T-cell (primary cell): ENCODE data around the gene PNPLA5. TPM values are rescaled to one million over a fixed set of nuclear protein-coding genes. Genes with fewer than 3 reads are reported as not detected.

Experiments
- ATAC-seq, 4 experiments: fragments of 200-7000 bp in 3 of 4; fragments of 150-1000 bp in 1 of 4; cut with Tn5 transposase; replicated peaks in 1 of 4; 1 replicate in 3 of 4; 2 replicates in 1 of 4; pipeline ENCODE4 v1.10.0; 2021; ENCODE audit warnings: moderate library complexity in 3 of 4, mild to moderate bottlenecking in 2 of 4, moderate number of reproducible peaks in 1 of 4
- CTCF ChIA-PET, 2 donors: fragments of 300-600 bp; sonication (Branson Sonifier 250); formaldehyde crosslinking; loops; one replicate each; lab custom pipeline; 2022; ENCODE audit warnings: antibody characterized with exemption in 2 of 2; lab: Charles Lee
- POLR2A ChIA-PET, 2 donors: fragments of 300-600 bp; sonication (Branson Sonifier 250); formaldehyde crosslinking; loops; one replicate each; lab custom pipeline; 2022; ENCODE audit warnings: antibody characterized with exemption in 2 of 2; lab: Charles Lee
- DNase-seq, 35 experiments: peaks; one replicate each; pipeline versions ENCODE4 v3.0.0 to v3.0.0-alpha.2; 2013 to 2023
- H3K27ac ChIP-seq: one replicate; pipeline ENCODE4 v1.5.1; 2013; ENCODE audit warnings: low read length
- H3K27me3 ChIP-seq, 2 experiments: replicated peaks in 1 of 2; 1 replicate in 1 of 2; 2 replicates in 1 of 2; pipeline versions ENCODE4 v1.6.1 to v1.7.0; 2013; ENCODE audit warnings: low read length in 1 of 2, mixed read lengths in 1 of 2; ENCODE audit not compliant: control insufficient read depth in 2 of 2, insufficient read depth in 2 of 2; ENCODE audit errors: extremely low read depth in 1 of 2
- H3K36me3 ChIP-seq, 2 donors: 1 replicate in 1 of 2; 2 replicates in 1 of 2; pipeline versions ENCODE4 v1.6.1 to v1.7.0; 2013; ENCODE audit warnings: low read length in 1 of 2; ENCODE audit not compliant: control insufficient read depth in 2 of 2, insufficient read depth in 1 of 2; ENCODE audit errors: extremely low read depth in 1 of 2
- H3K4me1 ChIP-seq, 2 experiments: 1 replicate in 1 of 2; 2 replicates in 1 of 2; pipeline versions ENCODE4 v1.6.1 to v1.7.0; 2013; ENCODE audit warnings: low read length in 2 of 2, mixed read lengths in 1 of 2; ENCODE audit not compliant: insufficient read depth in 2 of 2, control insufficient read depth in 1 of 2; ENCODE audit errors: extremely low read depth in 1 of 2
- H3K4me3 ChIP-seq, 2 donors: 1 replicate in 1 of 2; 2 replicates in 1 of 2; pipeline versions ENCODE4 v1.5.1 to v1.7.0; 2013; ENCODE audit warnings: mild to moderate bottlenecking in 2 of 2, low read length in 1 of 2, moderate library complexity in 1 of 2; ENCODE audit not compliant: control insufficient read depth in 1 of 2; ENCODE audit errors: extremely low read depth in 1 of 2
- H3K9me3 ChIP-seq: 2 replicates; pipeline ENCODE4 v1.7.0; 2013
- H3K27ac Mint-ChIP-seq, 2 donors: one replicate each; pipeline ENCODE4 v1.8.0; 2020 to 2021; ENCODE audit warnings: mild to moderate bottlenecking in 2 of 2, mixed read lengths in 2 of 2
- H3K27me3 Mint-ChIP-seq, 2 donors: one replicate each; pipeline ENCODE4 v1.8.0; 2021 to 2022; ENCODE audit warnings: mixed read lengths in 2 of 2
- H3K36me3 Mint-ChIP-seq: one replicate; pipeline ENCODE4 v1.8.0; 2021; ENCODE audit warnings: mixed read lengths
- H3K4me1 Mint-ChIP-seq, 3 donors: one replicate each; pipeline ENCODE4 v1.8.0; 2020 to 2022; ENCODE audit warnings: mixed read lengths in 3 of 3, mild to moderate bottlenecking in 1 of 3
- H3K4me3 Mint-ChIP-seq, 3 donors: one replicate each; pipeline ENCODE4 v1.8.0; 2020 to 2022; ENCODE audit warnings: mild to moderate bottlenecking in 3 of 3, mixed read lengths in 3 of 3, moderate library complexity in 3 of 3
- H3K9me3 Mint-ChIP-seq, 3 donors: one replicate each; pipeline ENCODE4 v1.8.0; 2020 to 2022; ENCODE audit warnings: mixed read lengths in 3 of 3
- WGBS: methylation state at CpG from one replicate; pipeline ENCODE4 v1.1.5; 2013; ENCODE audit warnings: missing lambda C conversion rate; ENCODE audit not compliant: insufficient coverage; 5-methylcytosine and 5-hydroxymethylcytosine counted together
- total RNA-seq, 35 experiments: library from RNA in 6 of 35; stranded (reverse) in 6 of 35; fragments of 120-200 nt in 1 of 35; gene quantifications; one replicate each; pipeline versions ENCODE4 v1.2.1 to v1.2.4 and lab custom pipeline; 2013 to 2026

PNPLA5 gene
- total RNA-seq, 5 donors from 2014 or later (not counting 1 experiment from before 2014, with no cell fraction given), result not detected

- Histone ChIP-seq H3K4me1 (peaks cover 0 to 14% of the 10 kb centered on the region in 2 experiments), H3K27me3 (peaks cover 0 to 75% of the 10 kb centered on the region in 2 experiments), H3K9me3 (no peaks in the 10 kb centered on the region), H3K27ac (no peak overlapping the region), H3K36me3 (no peaks in the 10 kb centered on the region), H3K4me3 (no peak overlapping the region)
- Mint-ChIP-seq H3K9me3 (no peaks in the 10 kb centered on the region), H3K4me1 (no peaks in the 10 kb centered on the region), H3K36me3 (no peaks in the 10 kb centered on the region), H3K27ac (no peak overlapping the region), H3K4me3 (no peak overlapping the region), H3K27me3 (peaks cover 29 to 42% of the 10 kb centered on the region in 2 donors)
- ChIA-PET CTCF (no interaction called here), POLR2A (no interaction called here)
- DNase-seq (no peak), ATAC-seq (no peak)
- 89% methylated on average over 9 of the region's 15 CpGs for whole genome bisulfite sequencing
Observed at GRCh38 chr22:43880541-43880991, 11.2 kb downstream of the PNPLA5 start.

DNA sequence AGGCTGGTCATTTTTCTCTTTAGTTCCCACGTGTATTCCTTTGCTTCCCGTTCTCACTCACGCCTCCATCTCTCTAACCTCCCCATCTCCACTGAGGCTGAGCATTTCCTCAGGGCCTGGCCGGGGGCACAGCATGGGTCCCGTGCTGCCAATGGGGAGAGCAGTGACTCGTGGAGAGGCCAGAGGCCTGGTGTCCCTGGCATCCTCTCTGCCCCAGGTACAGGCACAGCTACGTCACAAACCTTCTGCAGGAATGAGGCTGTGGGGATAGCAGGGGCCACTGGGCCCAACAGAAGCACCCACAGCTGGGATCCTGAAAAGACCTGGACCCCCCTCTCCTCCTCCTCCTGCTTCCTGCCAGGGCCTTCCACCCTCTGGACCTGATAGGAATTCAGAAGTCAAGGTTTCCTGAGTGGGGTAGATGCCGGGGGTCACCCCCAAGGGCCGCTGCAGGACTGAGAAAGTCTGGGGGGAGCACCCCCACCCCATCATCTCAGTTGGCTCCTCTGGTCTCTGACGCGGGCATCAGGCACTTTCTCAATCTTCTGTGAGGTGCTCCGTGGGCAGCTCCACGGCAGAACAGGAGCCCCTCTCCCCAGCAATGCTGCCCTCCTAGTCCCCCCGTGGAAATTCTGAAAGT is 11.8 kb downstream of the PNPLA5 start:
- POLR2A ChIA-PET, result no interaction called here
- WGBS, result 72% methylated on average over 11 of the region's 14 CpGs

DNA sequence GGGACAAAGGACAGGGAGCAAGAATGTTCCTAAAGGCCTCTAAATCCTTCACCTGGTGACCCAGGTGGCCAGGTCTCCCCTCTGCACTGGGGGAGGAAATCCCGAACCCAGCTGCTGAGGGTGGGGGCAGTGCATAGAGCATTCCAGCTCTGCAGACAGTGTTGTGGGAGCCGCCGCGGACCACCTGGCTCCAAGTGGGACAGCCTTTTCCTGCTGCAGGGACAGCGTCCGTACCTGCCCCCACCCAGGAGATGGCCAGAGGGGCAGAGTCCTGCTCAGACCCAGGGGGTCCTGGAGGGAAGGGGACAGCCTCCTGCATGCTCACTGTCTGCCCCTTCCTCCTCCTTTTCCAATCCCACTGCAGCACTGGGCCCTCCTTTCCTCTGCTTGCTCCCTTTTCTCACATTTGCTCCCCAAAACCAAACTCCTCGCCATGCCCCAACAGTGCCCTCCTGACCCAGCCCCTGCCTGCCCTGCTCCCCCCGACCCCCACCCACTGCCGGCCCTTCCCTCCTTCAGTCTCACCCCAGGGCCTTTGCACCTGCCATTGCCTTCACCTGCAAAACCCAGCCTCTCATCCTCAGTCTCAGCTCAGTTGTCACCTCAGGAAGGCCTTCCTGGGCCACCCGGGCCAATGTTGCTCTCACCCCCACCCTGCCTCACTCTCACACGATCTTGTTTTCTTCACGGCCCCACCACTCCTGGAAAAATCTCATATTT is 12.8 kb downstream of the PNPLA5 start:
- no peak overlapping the region for H3K4me3 Mint-ChIP-seq
- peaks cover 35 to 49% of the 10 kb centered on the region in 2 donors for H3K27me3 Mint-ChIP-seq
- Histone ChIP-seq H3K4me3 (no peak overlapping the region), H3K9me3 (no peaks in the 10 kb centered on the region), H3K27ac (no peak overlapping the region), H3K4me1 (peaks cover 0 to 5% of the 10 kb centered on the region in 2 experiments), H3K36me3 (no peaks in the 10 kb centered on the region), H3K27me3 (peaks cover 0 to 70% of the 10 kb centered on the region in 2 experiments)
- no peak for ATAC-seq
- POLR2A ChIA-PET, result no interaction called here
- H3K4me1 Mint-ChIP-seq, result no peaks in the 10 kb centered on the region
- CTCF ChIA-PET, result interaction anchor here in 1 of 2 donors (0.6 kb wide), 1 partner anchor 60 kb away, joined by 3 read pairs; no protein-coding TSS in a partner anchor
- H3K27ac Mint-ChIP-seq, result no peak overlapping the region
- no peaks in the 10 kb centered on the region for H3K36me3 Mint-ChIP-seq
- 52% methylated on average over 8 of the region's 12 CpGs for WGBS
- H3K9me3 Mint-ChIP-seq, result no peaks in the 10 kb centered on the region
- DNase-seq, result no peak

More for the DNA sequence above, 11.8 kb downstream of the PNPLA5 start:
- no peak overlapping the region for H3K27ac ChIP-seq
- peaks cover 0 to 14% of the 10 kb centered on the region in 2 experiments for H3K4me1 ChIP-seq
- peaks cover 0 to 70% of the 10 kb centered on the region in 2 experiments for H3K27me3 ChIP-seq
- CTCF ChIA-PET, result no interaction called here
- no peaks in the 10 kb centered on the region for H3K9me3 ChIP-seq
- Mint-ChIP-seq H3K9me3 (no peaks in the 10 kb centered on the region), H3K4me3 (no peak overlapping the region), H3K4me1 (no peaks in the 10 kb centered on the region), H3K36me3 (no peaks in the 10 kb centered on the region), H3K27me3 (peaks cover 28 to 44% of the 10 kb centered on the region in 2 donors), H3K27ac (no peak overlapping the region)
- H3K36me3 ChIP-seq, result no peaks in the 10 kb centered on the region
- no peak overlapping the region for H3K4me3 ChIP-seq
- DNase-seq (no peak), ATAC-seq (no peak)

DNA sequence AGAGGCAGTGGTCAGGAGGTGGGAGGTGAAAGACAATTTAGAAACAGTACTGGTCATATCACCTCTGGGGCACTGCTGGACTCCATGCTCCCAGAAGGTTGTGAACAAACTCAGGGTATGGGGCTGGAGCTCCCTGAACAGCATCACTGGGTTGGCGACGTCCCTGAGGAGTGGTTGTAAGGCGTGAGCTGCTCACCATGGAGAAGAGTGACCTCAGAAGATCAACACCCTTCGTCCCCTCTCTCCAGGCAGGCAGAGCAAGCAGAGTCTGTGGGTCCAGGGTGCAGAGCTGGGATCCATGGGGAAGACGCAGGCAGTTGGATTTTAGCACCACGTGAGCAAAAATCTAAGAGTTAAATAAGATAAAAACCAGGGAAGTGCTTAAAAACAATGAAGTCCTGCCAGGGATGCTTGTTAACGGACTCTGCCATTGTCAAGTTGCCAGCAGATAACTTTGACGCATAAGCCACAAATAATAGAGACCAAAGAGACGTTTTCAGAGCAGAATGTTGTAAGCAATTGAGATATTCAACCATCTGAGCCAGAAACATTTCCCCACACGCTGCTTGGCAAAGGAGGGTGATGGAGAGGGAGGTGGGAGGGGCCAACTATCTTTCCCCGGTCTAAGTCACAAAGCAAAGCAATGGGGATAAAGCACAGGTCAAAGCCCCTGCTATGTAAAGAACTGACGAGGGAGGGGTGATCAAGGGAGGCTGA is 13.6 kb downstream of the PNPLA5 start:
- Histone ChIP-seq H3K9me3 (no peaks in the 10 kb centered on the region), H3K36me3 (no peaks in the 10 kb centered on the region), H3K27ac (no peak overlapping the region), H3K27me3 (peaks cover 0 to 69% of the 10 kb centered on the region in 2 experiments), H3K4me1 (peaks cover 0 to 3% of the 10 kb centered on the region in 2 experiments), H3K4me3 (no peak overlapping the region)
- ATAC-seq (no peak), DNase-seq (no peak)
- Mint-ChIP-seq H3K36me3 (no peaks in the 10 kb centered on the region), H3K27ac (no peak overlapping the region), H3K9me3 (no peaks in the 10 kb centered on the region), H3K4me1 (no peaks in the 10 kb centered on the region), H3K27me3 (peaks cover 42 to 55% of the 10 kb centered on the region in 2 donors), H3K4me3 (no peak overlapping the region)
- 78% methylated on average over 3 of the region's 12 CpGs for WGBS
- ChIA-PET POLR2A (no interaction called here), CTCF (interaction anchor here in 1 of 2 donors (0.6 kb wide), 2 partner anchors 61 to 1268 kb away, joined by 3 read pairs; no protein-coding TSS in a partner anchor)

DNA sequence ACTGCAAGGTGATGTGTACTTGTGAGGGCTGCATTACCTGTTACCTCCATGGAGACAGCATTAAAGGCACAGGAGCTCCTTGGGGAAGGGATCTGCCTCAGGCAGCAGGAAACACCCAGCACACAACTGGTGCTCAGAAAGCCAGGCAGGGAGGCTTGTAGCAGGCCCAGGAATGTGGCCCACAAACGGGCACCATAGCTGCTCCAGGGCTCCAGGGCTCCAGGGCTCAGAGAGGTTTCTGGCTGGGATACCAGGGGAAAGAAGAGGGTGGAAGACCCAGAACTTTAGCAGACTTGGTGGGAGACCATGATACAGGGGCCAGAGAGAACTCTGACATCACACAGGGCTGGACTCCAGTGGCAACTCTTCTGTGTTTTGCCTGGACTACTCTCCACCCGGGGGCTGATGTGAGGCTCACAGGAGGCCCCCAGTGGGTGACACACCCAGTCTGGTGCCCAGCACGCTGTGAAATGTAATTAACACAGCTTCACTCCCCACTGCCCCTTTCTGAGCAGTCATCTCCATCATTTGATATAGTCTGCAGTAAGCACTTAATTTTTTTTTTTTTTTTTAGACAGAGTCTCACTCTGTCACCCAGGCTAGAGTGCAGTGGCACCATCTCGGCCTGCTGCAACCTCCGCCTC is 14.8 kb downstream of the PNPLA5 start:
- DNase-seq (no peak), ATAC-seq (no peak)
- Mint-ChIP-seq H3K4me1 (no peaks in the 10 kb centered on the region), H3K9me3 (no peaks in the 10 kb centered on the region), H3K4me3 (no peak overlapping the region), H3K27me3 (peaks cover 46 to 56% of the 10 kb centered on the region in 2 donors), H3K36me3 (no peaks in the 10 kb centered on the region), H3K27ac (no peak overlapping the region)
- POLR2A ChIA-PET, result no interaction called here
- no peaks in the 10 kb centered on the region for H3K9me3 ChIP-seq
- H3K27ac ChIP-seq, result no peak overlapping the region
- no peaks in the 10 kb centered on the region for H3K36me3 ChIP-seq
- 69% methylated on average over 5 of the region's 5 CpGs for WGBS
- CTCF ChIA-PET, result no interaction called here
- no peaks in the 10 kb centered on the region for H3K4me1 ChIP-seq
- no peak overlapping the region for H3K4me3 ChIP-seq
- H3K27me3 ChIP-seq, result peaks cover 0 to 59% of the 10 kb centered on the region in 2 experiments

DNA sequence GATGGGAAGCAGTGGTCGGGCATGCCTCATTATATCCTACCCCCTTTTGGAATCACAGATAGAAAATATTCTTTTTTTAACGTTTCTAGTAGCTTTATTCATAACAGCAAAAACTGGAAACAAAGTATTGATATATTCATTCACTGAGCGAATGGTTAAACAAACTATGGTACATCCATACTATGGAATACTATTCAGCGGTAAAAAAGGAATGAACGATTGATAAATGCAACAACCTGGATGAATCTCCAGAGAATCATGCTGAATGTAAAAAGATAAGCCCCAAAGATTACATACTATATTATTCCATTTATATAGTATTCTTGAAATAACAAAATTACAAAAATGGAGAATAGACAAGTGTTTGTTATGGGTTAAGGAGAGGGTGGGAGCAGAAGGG is 22.0 kb downstream of the PNPLA5 start:
- H3K27ac ChIP-seq, result no peak overlapping the region
- no peak overlapping the region for H3K4me3 ChIP-seq
- DNase-seq (no peak), ATAC-seq (no peak)
- H3K27me3 Mint-ChIP-seq, result peaks cover 34 to 35% of the 10 kb centered on the region in 2 donors
- no peak overlapping the region for H3K27ac Mint-ChIP-seq
- no peaks in the 10 kb centered on the region for H3K9me3 ChIP-seq
- H3K36me3 Mint-ChIP-seq, result no peaks in the 10 kb centered on the region
- H3K27me3 ChIP-seq, result peaks cover 0 to 25% of the 10 kb centered on the region in 2 experiments
- ChIA-PET CTCF (no interaction called here), POLR2A (no interaction called here)
- no CpG with 5 or more reads among the region's 5 CpGs for WGBS
- H3K4me3 Mint-ChIP-seq, result no peak overlapping the region
- no peaks in the 10 kb centered on the region for H3K4me1 Mint-ChIP-seq
- H3K36me3 ChIP-seq, result no peaks in the 10 kb centered on the region
- H3K9me3 Mint-ChIP-seq, result peaks cover 6 to 19% (median 12%) of the 10 kb centered on the region in 3 donors
- H3K4me1 ChIP-seq, result no peaks in the 10 kb centered on the region
